Measurements from ENCODE around the gene DMRTB1.
A peak's percentile ranks its signal among the peaks of the same experiment; 100 is the strongest.

DMRTB1 gene

GRCh38 chr1:53495633-53496345, 36.6 kb downstream of the DMRTB1 start:
- DNase-seq, result no peak

- peak; percentile 35 for DNase-seq
Measured at GRCh38 chr1:53498555-53499131, 39.4 kb downstream of the DMRTB1 start.

- no peak for DNase-seq
Measured at GRCh38 chr1:53499257-53500203, 40.3 kb downstream of the DMRTB1 start.

GRCh38 chr1:53500204-53501064, 41.2 kb downstream of the DMRTB1 start:
- DNase-seq, result no peak

GRCh38 chr1:53501065-53502005, 42.1 kb downstream of the DMRTB1 start:
- DNase-seq, result no peak

- DNase-seq, result peak; percentile 74
Measured at GRCh38 chr1:53502641-53503432, 43.6 kb downstream of the DMRTB1 start.

GRCh38 chr1:53503433-53504217, 44.4 kb downstream of the DMRTB1 start:
- DNase-seq, result peak; percentile 20

- no peak for DNase-seq
Measured at GRCh38 chr1:53504901-53505300, 45.7 kb downstream of the DMRTB1 start.

- DNase-seq, result no peak
Measured at GRCh38 chr1:53505401-53505800, 46.2 kb downstream of the DMRTB1 start.

GRCh38 chr1:53505891-53506290, 46.7 kb downstream of the DMRTB1 start:
- DNase-seq, result no peak

- no peak for DNase-seq
Measured at GRCh38 chr1:53506355-53507050, 47.3 kb downstream of the DMRTB1 start.

GRCh38 chr1:53507116-53507820, 48.1 kb downstream of the DMRTB1 start:
- no peak for DNase-seq

- DNase-seq, result no peak
Measured at GRCh38 chr1:53508056-53508990, 49.1 kb downstream of the DMRTB1 start.

GRCh38 chr1:53508991-53509666, 49.9 kb downstream of the DMRTB1 start:
- DNase-seq, result no peak

- no peak for DNase-seq
Measured at GRCh38 chr1:53509775-53510174, 50.6 kb downstream of the DMRTB1 start.

GRCh38 chr1:53510215-53510614, 51.0 kb downstream of the DMRTB1 start:
- DNase-seq, result no peak
